ENCODE results near the gene HNRNPH2.
A peak's percentile ranks its signal among the peaks of the same experiment; 100 is the strongest.

The HNRNPH2 gene

DNA sequence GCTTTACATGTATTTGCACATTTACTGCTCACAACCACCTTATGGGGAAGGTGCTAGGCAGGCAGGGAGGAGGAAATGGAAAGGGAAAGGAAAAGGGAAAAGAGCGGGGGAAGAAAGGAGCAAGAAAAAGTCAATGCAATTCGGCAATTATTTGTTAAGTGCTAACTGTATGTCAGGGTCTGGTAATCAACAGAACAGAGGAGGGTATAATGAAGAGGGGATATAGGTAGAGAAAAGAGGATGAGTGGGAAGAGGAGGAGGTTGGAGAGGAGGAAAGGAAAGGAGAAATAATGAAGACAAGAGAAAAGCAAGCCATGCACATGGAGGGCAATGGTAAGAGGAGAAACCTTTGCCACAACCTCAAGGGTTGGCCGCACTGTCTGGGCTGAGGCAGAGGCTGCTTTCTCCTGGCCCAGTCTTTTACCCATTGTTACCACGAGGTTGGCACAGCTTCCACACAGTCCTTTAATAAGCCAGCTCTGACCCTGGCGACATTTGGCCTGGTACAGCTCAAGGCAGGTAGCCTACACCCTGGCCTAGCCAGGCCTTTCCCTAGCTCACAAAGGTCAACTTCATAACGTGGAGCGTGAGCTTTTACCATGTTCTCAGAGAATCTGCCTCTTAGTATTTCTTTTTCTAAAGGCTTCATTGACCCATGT lies 22.9 kb upstream of the HNRNPH2 start:
- H3K27ac ChIP-seq, result no peak overlapping the region

GRCh38 chrX:101385795-101386541 lies 22.1 kb upstream of the HNRNPH2 start, which contains the start of gene BTK:
Gene BTK (minus strand): TSS chrX:101386191. CDS start chrX:101375284, 10,907 bp downstream.
- Histone ChIP-seq H3K27me3 (replicated peaks) (no peaks in the 10 kb centered on the region), H3K36me3 (replicated peaks) (no peaks in the 10 kb centered on the region), H3K27ac (no peak within 1 kb of the TSS), H3K4me3 (ENCODE audit: low read depth, low read length) (no peak within 1 kb of the TSS)
- in situ Hi-C loops (cut with HindIII; ENCODE audit: low pct_ligation_motif_present, low sequenced_read_pairs), result no loop called here
- no peak for TF ChIP-seq CTCF (IDR thresholded peaks at IDR 0.05; ENCODE audit: low read depth, low read length, missing control alignments)
- no peak for DNase-seq

More for the DNA sequence above, 22.9 kb upstream of the HNRNPH2 start:
- no peak for TF ChIP-seq CTCF (IDR thresholded peaks at IDR 0.05; ENCODE audit: low read depth, low read length, missing control alignments)
- no peak overlapping the region for H3K4me3 ChIP-seq (ENCODE audit: low read depth, low read length)
- no peaks in the 10 kb centered on the region for H3K27me3 ChIP-seq (replicated peaks)
- DNase-seq, result no peak
- H3K36me3 ChIP-seq (replicated peaks), result no peaks in the 10 kb centered on the region
- in situ Hi-C loops (cut with HindIII; ENCODE audit: low pct_ligation_motif_present, low sequenced_read_pairs), result no loop called here

DNA sequence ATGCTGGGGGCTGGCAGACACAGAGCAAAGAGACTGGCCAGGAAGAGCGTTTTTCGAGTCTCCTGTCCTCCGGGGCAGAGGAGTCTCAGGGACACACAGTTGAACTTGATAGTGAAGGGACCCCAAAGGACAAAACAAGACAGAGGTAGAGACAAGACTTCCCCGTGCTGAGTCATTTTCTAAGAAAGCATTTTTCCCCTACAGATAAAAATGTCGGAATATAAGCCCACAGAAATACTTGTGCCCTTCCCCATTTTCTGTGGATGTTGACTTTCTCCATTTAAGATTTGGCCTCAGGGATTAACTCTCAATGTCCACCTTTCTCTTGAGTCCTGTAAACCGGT lies 21.5 kb upstream of the HNRNPH2 start:
- no peak for DNase-seq
- in situ Hi-C loops (cut with HindIII; ENCODE audit: low pct_ligation_motif_present, low sequenced_read_pairs), result no loop called here
- Histone ChIP-seq H3K4me3 (ENCODE audit: low read depth, low read length) (no peak overlapping the region), H3K36me3 (replicated peaks) (peaks cover under 1% of the 10 kb centered on the region), H3K27ac (no peak overlapping the region), H3K27me3 (replicated peaks) (no peaks in the 10 kb centered on the region)
- TF ChIP-seq CTCF (IDR thresholded peaks at IDR 0.05; ENCODE audit: low read depth, low read length, missing control alignments), result no peak

DNA sequence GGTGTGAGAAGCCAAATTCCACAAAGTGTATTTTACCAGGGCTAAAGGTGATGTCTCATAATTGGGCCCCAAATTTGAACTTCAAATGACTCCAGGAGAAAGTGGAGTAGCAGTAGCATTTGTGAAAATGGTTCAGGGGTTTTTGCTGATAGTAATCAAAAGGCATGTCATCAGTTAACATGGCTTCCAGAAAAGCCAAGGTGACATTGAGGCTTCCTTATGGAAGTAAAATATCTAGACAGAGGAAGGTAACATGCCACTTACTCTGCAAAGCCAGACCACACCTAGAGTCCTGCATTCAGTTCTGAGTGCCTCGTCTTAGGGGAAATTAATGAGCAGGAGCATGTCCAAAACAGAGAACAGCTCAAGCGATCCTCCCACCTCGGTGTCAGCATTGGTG lies 19.4 kb upstream of the HNRNPH2 start:
- no peak for DNase-seq
- in situ Hi-C loops (cut with HindIII; ENCODE audit: low pct_ligation_motif_present, low sequenced_read_pairs), result no loop called here
- H3K4me3 ChIP-seq (ENCODE audit: low read depth, low read length), result no peak overlapping the region
- no peak for TF ChIP-seq CTCF (IDR thresholded peaks at IDR 0.05; ENCODE audit: low read depth, low read length, missing control alignments)
- no peak overlapping the region for H3K27ac ChIP-seq
- no peaks in the 10 kb centered on the region for H3K27me3 ChIP-seq (replicated peaks)
- peaks cover 19% of the 10 kb centered on the region for H3K36me3 ChIP-seq (replicated peaks)

GRCh38 chrX:101390664-101391525 lies 17.1 kb upstream of the HNRNPH2 start, which contains the start of gene RPL36A:
Gene RPL36A (plus strand): TSS chrX:101391011. CDS start chrX:101391044, 33 bp downstream.
- Histone ChIP-seq H3K27me3 (replicated peaks) (no peaks in the 10 kb centered on the region), H3K27ac (peak within 1 kb of the TSS; percentile 79), H3K4me3 (ENCODE audit: low read depth, low read length) (peak within 1 kb of the TSS; percentile 66), H3K36me3 (replicated peaks) (peaks cover 27% of the 10 kb centered on the region)
- peak; percentile 84 for DNase-seq
- in situ Hi-C loops (cut with HindIII; ENCODE audit: low pct_ligation_motif_present, low sequenced_read_pairs), result no loop called here
- peak; percentile 86 for TF ChIP-seq CTCF (IDR thresholded peaks at IDR 0.05; ENCODE audit: low read depth, low read length, missing control alignments)

Data from brain microvascular endothelial cell (primary cell).